Uterus (tissue), 4 donors: ENCODE measurements around the gene KCNV2. TPM values are rescaled to one million over a fixed set of nuclear protein-coding genes. Genes with fewer than 3 reads are reported as not detected.

Experiments
- DNase-seq, 2 donors: peaks; one replicate each; pipeline ENCODE4 v3.0.0-alpha.2; 2019 to 2020
- H3K27ac ChIP-seq, 2 donors: fragments of 200-600 bp; sonication (generic); 1 replicate in 1 of 2; 2 replicates in 1 of 2; pipeline ENCODE4 v1.5.1; 2016 to 2018
- H3K27me3 ChIP-seq, 2 donors: fragments of 200-600 bp; sonication (generic); one replicate each; pipeline ENCODE4 v1.5.1; 2018 to 2019; ENCODE audit warnings: control low read depth in 1 of 2
- H3K36me3 ChIP-seq, 2 donors: fragments of 200-600 bp; sonication (generic); one replicate each; pipeline ENCODE4 v1.5.1; 2019; ENCODE audit warnings: control low read depth in 1 of 2
- H3K4me1 ChIP-seq, 2 donors: fragments of 200-600 bp; sonication (generic); one replicate each; pipeline ENCODE4 v1.5.1; 2018 to 2019; ENCODE audit warnings: control low read depth in 1 of 2
- H3K4me3 ChIP-seq, 2 donors: fragments of 200-600 bp; sonication (generic); 1 replicate in 1 of 2; 2 replicates in 1 of 2; pipeline ENCODE4 v1.5.1; 2018 to 2019; ENCODE audit warnings: mild to moderate bottlenecking in 1 of 2
- H3K9me3 ChIP-seq, 2 donors: fragments of 200-600 bp; sonication (generic); one replicate each; pipeline ENCODE4 v1.5.1; 2019; ENCODE audit warnings: control low read depth in 1 of 2
- CTCF ChIP-seq, 4 experiments: fragments of 200-600 bp in 2 of 4; fragments of 450-650 bp in 2 of 4; sonication (generic) in 2 of 4; IDR thresholded peaks; one replicate each; pipeline ENCODE4 v1.5.1; 2016 to 2019; ENCODE audit warnings: antibody characterized with exemption in 4 of 4, mild to moderate bottlenecking in 2 of 4, moderate library complexity in 1 of 4
- POLR2A ChIP-seq, 2 donors: fragments of 450-650 bp; IDR thresholded peaks; one replicate each; pipeline ENCODE4 v1.6.1; 2016; ENCODE audit warnings: antibody characterized with exemption in 2 of 2, mild to moderate bottlenecking in 1 of 2, moderate library complexity in 1 of 2
- intact Hi-C: fragments of 100-400 bp; cut with DNase I; formaldehyde crosslinking; loops from one replicate; pipeline ENCODE4 v1.15.1; 2023; ENCODE audit warnings: low total_unique reads
- total RNA-seq, 4 donors: library from RNA; depleted of rRNA in 3 of 4; stranded (reverse); fragments of >200 nt in 3 of 4; gene quantifications; one replicate each; pipeline versions ENCODE4 v1.1.0 to v1.2.4, GENCODE V29; 2014 to 2023
- donor health status: DM: yes; HTN: yes; CAD: no.

Gene KCNV2
- total RNA-seq, 4 donors from 2014 or later, result not detected

GRCh38 chr9:2691212-2691611 lies 26.1 kb upstream of the KCNV2 start:
- H3K4me3 ChIP-seq, result no peak overlapping the region
- H3K27ac ChIP-seq, result no peak overlapping the region
- H3K4me1 ChIP-seq, result no peaks in the 10 kb centered on the region
- no peak for DNase-seq
- H3K27me3 ChIP-seq, result no peaks in the 10 kb centered on the region
- H3K36me3 ChIP-seq, result no peaks in the 10 kb centered on the region
- intact Hi-C loops, result no loop called here
- no peaks in the 10 kb centered on the region for H3K9me3 ChIP-seq
- TF ChIP-seq POLR2A (IDR thresholded peaks at IDR 0.05) (no peak), CTCF (IDR thresholded peaks at IDR 0.05) (no peak)

GRCh38 chr9:2691626-2692025 lies 25.7 kb upstream of the KCNV2 start:
- Histone ChIP-seq H3K27me3 (no peaks in the 10 kb centered on the region), H3K36me3 (no peaks in the 10 kb centered on the region), H3K4me1 (no peaks in the 10 kb centered on the region), H3K4me3 (no peak overlapping the region), H3K9me3 (no peaks in the 10 kb centered on the region), H3K27ac (no peak overlapping the region)
- DNase-seq, result no peak
- no peak for TF ChIP-seq CTCF (IDR thresholded peaks at IDR 0.05)
- intact Hi-C loops, result no loop called here

- H3K4me1 ChIP-seq, result no peaks in the 10 kb centered on the region
- intact Hi-C loops, result no loop called here
- no peak for TF ChIP-seq CTCF (IDR thresholded peaks at IDR 0.05)
- no peak for TF ChIP-seq POLR2A (IDR thresholded peaks at IDR 0.05)
- no peaks in the 10 kb centered on the region for H3K9me3 ChIP-seq
- DNase-seq, result no peak
- no peaks in the 10 kb centered on the region for H3K27me3 ChIP-seq
- no peaks in the 10 kb centered on the region for H3K36me3 ChIP-seq
- no peak overlapping the region for H3K4me3 ChIP-seq
- H3K27ac ChIP-seq, result no peak overlapping the region
These were observed 24.3 kb upstream of the KCNV2 start for GRCh38 chr9:2693056-2693455.

- Histone ChIP-seq H3K27me3 (no peaks in the 10 kb centered on the region), H3K4me1 (no peaks in the 10 kb centered on the region), H3K4me3 (no peak overlapping the region), H3K36me3 (no peaks in the 10 kb centered on the region), H3K9me3 (no peaks in the 10 kb centered on the region), H3K27ac (no peak overlapping the region)
- TF ChIP-seq CTCF (IDR thresholded peaks at IDR 0.05) (no peak), POLR2A (IDR thresholded peaks at IDR 0.05) (no peak)
- no peak for DNase-seq
- intact Hi-C loops, result no loop called here
These were observed 19.8 kb upstream of the KCNV2 start for GRCh38 chr9:2697492-2697891.

GRCh38 chr9:2700398-2700797 lies 16.9 kb upstream of the KCNV2 start:
- intact Hi-C loops, result no loop called here
- TF ChIP-seq POLR2A (IDR thresholded peaks at IDR 0.05) (no peak), CTCF (IDR thresholded peaks at IDR 0.05) (no peak)
- Histone ChIP-seq H3K4me3 (no peak overlapping the region), H3K27me3 (no peaks in the 10 kb centered on the region), H3K27ac (no peak overlapping the region), H3K4me1 (no peaks in the 10 kb centered on the region), H3K36me3 (no peaks in the 10 kb centered on the region), H3K9me3 (no peaks in the 10 kb centered on the region)
- no peak for DNase-seq
